ENCODE data around the gene BMP3.

BMP3 gene

GRCh38 chr4:81106150-81106549, 75.6 kb downstream of the BMP3 start:
- DNase-seq (ENCODE audit: low spot score) = no peak
